ENCODE measurements around the gene IL23A. TPM values are rescaled to one million over a fixed set of nuclear protein-coding genes. Genes with fewer than 3 reads are reported as not detected.

Gene IL23A
- total and polyA plus RNA-seq, 2 experiments from 2014 or later = 0.31 TPM; not detected in 1

GRCh38 chr12:56304276-56304675 lies 34.4 kb upstream of the IL23A start:
- Histone ChIP-seq H3K27me3 (replicated peaks; ENCODE audit: insufficient read depth) (no peaks in the 10 kb centered on the region), H3K9me2 (ENCODE audit: insufficient read depth) (no peaks in the 10 kb centered on the region), H4K20me1 (ENCODE audit: insufficient read depth) (no peaks in the 10 kb centered on the region), H3K27ac (no peak overlapping the region), H3K79me2 (ENCODE audit: insufficient read depth) (peaks cover 32% of the 10 kb centered on the region), H3K4me1 (ENCODE audit: insufficient read depth) (peaks cover 7% of the 10 kb centered on the region; the same call in 1 of the 2 replicates), H3K36me3 (ENCODE audit: low read depth) (peaks cover 9% of the 10 kb centered on the region), H3K4me3 (no peak overlapping the region), H3K9me3 (ENCODE audit: low read depth) (no peaks in the 10 kb centered on the region), H3F3A (ENCODE audit: insufficient read depth) (peaks cover 15% of the 10 kb centered on the region), H2AFZ (no peak overlapping the region), H3K4me2 (ENCODE audit: unreplicated experiment) (no peak overlapping the region), H3K9ac (no peak overlapping the region)
- in situ Hi-C loops (cut with MboI) = no loop called here
- DNase-seq = no peak
- TF ChIP-seq EZH2 (IDR thresholded peaks at IDR 0.05; ENCODE audit: insufficient read depth, poor library complexity, severe bottlenecking) = no peak
- no peak for TF ChIP-seq EZH2phosphoT487 (IDR thresholded peaks at IDR 0.05; ENCODE audit: insufficient read depth, low read depth)
- WGBS, 2 experiments (ENCODE audit: low coverage in 1 of 2, low lambda C conversion rate in 2 of 2, missing lambda C conversion rate in 2 of 2) = 93 to 96% methylated on average over 3 of the region's 3 CpGs

GRCh38 chr12:56304872-56305590 lies 33.7 kb upstream of the IL23A start:
- Histone ChIP-seq H3K79me2 (ENCODE audit: insufficient read depth) (peaks cover 27% of the 10 kb centered on the region), H3K27me3 (replicated peaks; ENCODE audit: insufficient read depth) (no peaks in the 10 kb centered on the region), H2AFZ (no peak overlapping the region), H3K9me2 (ENCODE audit: insufficient read depth) (no peaks in the 10 kb centered on the region), H3K9ac (no peak overlapping the region), H4K20me1 (ENCODE audit: insufficient read depth) (no peaks in the 10 kb centered on the region), H3K9me3 (ENCODE audit: low read depth) (no peaks in the 10 kb centered on the region), H3K4me2 (ENCODE audit: unreplicated experiment) (no peak overlapping the region), H3K4me1 (ENCODE audit: insufficient read depth) (peaks cover 7% of the 10 kb centered on the region; the same call in 1 of the 2 replicates), H3F3A (ENCODE audit: insufficient read depth) (peaks cover 15% of the 10 kb centered on the region), H3K4me3 (no peak overlapping the region), H3K36me3 (ENCODE audit: low read depth) (peaks cover 9% of the 10 kb centered on the region), H3K27ac (no peak overlapping the region)
- in situ Hi-C loops (cut with MboI) = no loop called here
- no peak for DNase-seq
- WGBS, 2 experiments (ENCODE audit: low coverage in 1 of 2, low lambda C conversion rate in 2 of 2, missing lambda C conversion rate in 2 of 2) = 94 to 95% methylated on average over 8 of the region's 8 CpGs
- TF ChIP-seq EZH2 (IDR thresholded peaks at IDR 0.05; ENCODE audit: insufficient read depth, poor library complexity, severe bottlenecking) (no peak), EZH2phosphoT487 (IDR thresholded peaks at IDR 0.05; ENCODE audit: insufficient read depth, low read depth) (no peak)

- no peak overlapping the region for H3K9ac ChIP-seq
- H3K4me2 ChIP-seq (ENCODE audit: unreplicated experiment) = no peak overlapping the region
- H3K27ac ChIP-seq = no peak overlapping the region
- H3K9me2 ChIP-seq (ENCODE audit: insufficient read depth) = no peaks in the 10 kb centered on the region
- H3K4me1 ChIP-seq (ENCODE audit: insufficient read depth) = no peaks in the 10 kb centered on the region
- no peak overlapping the region for H2AFZ ChIP-seq
- in situ Hi-C loops (cut with MboI) = no loop called here
- H3F3A ChIP-seq (ENCODE audit: insufficient read depth) = no peaks in the 10 kb centered on the region; the same call in 1 of the 2 replicates
- no peaks in the 10 kb centered on the region for H4K20me1 ChIP-seq (ENCODE audit: insufficient read depth)
- peaks cover 20% of the 10 kb centered on the region for H3K36me3 ChIP-seq (ENCODE audit: low read depth)
- no peaks in the 10 kb centered on the region for H3K9me3 ChIP-seq (ENCODE audit: low read depth)
- 96 to 97% methylated on average over 7 of the region's 7 CpGs for WGBS, 2 experiments (ENCODE audit: low coverage in 1 of 2, low lambda C conversion rate in 2 of 2, missing lambda C conversion rate in 2 of 2)
- H3K4me3 ChIP-seq = no peak overlapping the region
- no peak for DNase-seq
- H3K79me2 ChIP-seq (ENCODE audit: insufficient read depth) = peaks cover 18% of the 10 kb centered on the region
- H3K27me3 ChIP-seq (replicated peaks; ENCODE audit: insufficient read depth) = no peaks in the 10 kb centered on the region
- TF ChIP-seq EZH2phosphoT487 (IDR thresholded peaks at IDR 0.05; ENCODE audit: insufficient read depth, low read depth) (no peak), EZH2 (IDR thresholded peaks at IDR 0.05; ENCODE audit: insufficient read depth, poor library complexity, severe bottlenecking) (no peak)
These were observed 31.3 kb upstream of the IL23A start for GRCh38 chr12:56307221-56307965.

GRCh38 chr12:56308714-56309113 lies 30.0 kb upstream of the IL23A start:
- in situ Hi-C loops (cut with MboI) = no loop called here
- WGBS, 2 experiments (ENCODE audit: low coverage in 1 of 2, low lambda C conversion rate in 2 of 2, missing lambda C conversion rate in 2 of 2) = 92 to 96% methylated on average over 3 of the region's 3 CpGs

More at GRCh38 chr12:56308714-56309113, 30.0 kb upstream of the IL23A start:
- Histone ChIP-seq H3K27me3 (replicated peaks; ENCODE audit: insufficient read depth) (no peaks in the 10 kb centered on the region), H4K20me1 (ENCODE audit: insufficient read depth) (no peaks in the 10 kb centered on the region), H3K9me2 (ENCODE audit: insufficient read depth) (no peaks in the 10 kb centered on the region), H3K79me2 (ENCODE audit: insufficient read depth) (peaks cover 23% of the 10 kb centered on the region), H3K36me3 (ENCODE audit: low read depth) (peaks cover 28% of the 10 kb centered on the region), H3F3A (ENCODE audit: insufficient read depth) (no peaks in the 10 kb centered on the region; the same call in 1 of the 2 replicates), H3K27ac (no peak overlapping the region), H3K9me3 (ENCODE audit: low read depth) (no peaks in the 10 kb centered on the region), H3K4me2 (ENCODE audit: unreplicated experiment) (no peak overlapping the region), H3K4me1 (ENCODE audit: insufficient read depth) (no peaks in the 10 kb centered on the region), H3K4me3 (no peak overlapping the region), H2AFZ (no peak overlapping the region), H3K9ac (no peak overlapping the region)
- TF ChIP-seq EZH2 (IDR thresholded peaks at IDR 0.05; ENCODE audit: insufficient read depth, poor library complexity, severe bottlenecking) (no peak), EZH2phosphoT487 (IDR thresholded peaks at IDR 0.05; ENCODE audit: insufficient read depth, low read depth) (no peak)
- DNase-seq = no peak

Measured in GM23248 (cell line).